OCI-LY3 (cell line): ENCODE results near the gene CIZ1.

Source experiments
- H2AFZ ChIP-seq: fragments of 200-600, 300-600 bp; shearing (Covaris generic); 2 replicates; pipeline ENCODE4 v1.6.0; 2014; ENCODE audit warnings: antibody characterized with exemption, low read depth, low read length
- H3K27ac ChIP-seq: fragments of 200-600, 300-600 bp; sonication (generic); 2 replicates; pipeline ENCODE4 v1.5.1; 2014; ENCODE audit warnings: mild to moderate bottlenecking, low read length, moderate library complexity, mixed read lengths
- H3K27me3 ChIP-seq: fragments of 200-600, 300-600 bp; sonication (generic); 2 replicates; pipeline ENCODE4 v1.6.1; 2014; ENCODE audit warnings: low read depth, low read length, mixed read lengths
- H3K36me3 ChIP-seq: fragments of 200-600, 300-600 bp; sonication (generic); replicated peaks from 2 replicates; pipeline ENCODE3; 2014; ENCODE audit warnings: low read depth, low read length, mixed read lengths
- H3K4me1 ChIP-seq: fragments of 300-600, 200-600 bp; sonication (generic); 2 replicates; pipeline ENCODE4 v1.6.1; 2014; ENCODE audit warnings: low read length, mixed read lengths
- H3K4me2 ChIP-seq: fragments of 200-600, 300-600 bp; sonication (generic); 2 replicates; pipeline ENCODE4 v1.6.1; 2014; ENCODE audit warnings: low read length, mixed read lengths
- H3K4me3 ChIP-seq: fragments of 300-600, 200-600 bp; sonication (generic); 2 replicates; pipeline ENCODE4 v1.5.1; 2014; ENCODE audit warnings: antibody characterized with exemption, mild to moderate bottlenecking, low read length, moderate library complexity
- H3K79me2 ChIP-seq: fragments of 300-600, 200-600 bp; shearing (Covaris generic); 2 replicates; pipeline ENCODE4 v1.6.1; 2014; ENCODE audit warnings: mild to moderate bottlenecking, low read length, mixed read lengths
- H3K9ac ChIP-seq: fragments of 300-600, 200-600 bp; shearing (Covaris generic); 2 replicates; pipeline ENCODE4 v1.6.0; 2014; ENCODE audit warnings: mild to moderate bottlenecking, low read length, moderate library complexity
- H3K9me3 ChIP-seq: fragments of 200-600, 300-600 bp; shearing (Covaris generic); 2 replicates; pipeline ENCODE4 v1.6.1; 2014; ENCODE audit warnings: low read length, mixed read lengths; ENCODE audit not compliant: insufficient read depth
- H4K20me1 ChIP-seq: fragments of 200-600, 300-600 bp; sonication (generic); 2 replicates; pipeline ENCODE4 v1.6.1; 2016; ENCODE audit warnings: low read length, mixed read lengths; ENCODE audit not compliant: insufficient read depth
- CTCF ChIP-seq: fragments of 200-600, 300-600 bp; sonication (generic); IDR thresholded peaks from 2 replicates; pipeline ENCODE4 v1.5.1; 2014; ENCODE audit warnings: antibody characterized with exemption, low read length, low read depth
- EZH2phosphoT487 ChIP-seq: fragments of 200-600 bp; shearing (Covaris generic); IDR thresholded peaks from 2 replicates; pipeline ENCODE4 v1.6.1; 2018; ENCODE audit warnings: antibody characterized with exemption, mixed run types, low read depth

The CIZ1 gene

GRCh38 chr9:128153060-128153946 is 38.1 kb downstream of the CIZ1 start:
- H3K36me3 ChIP-seq, result no peaks in the 10 kb centered on the region
- no peak overlapping the region for H3K9ac ChIP-seq
- no peak overlapping the region for H3K4me3 ChIP-seq
- H3K4me2 ChIP-seq, result no peak overlapping the region
- no peaks in the 10 kb centered on the region for H4K20me1 ChIP-seq
- peaks cover 5% of the 10 kb centered on the region; the same call in 1 of the 2 replicates for H3K4me1 ChIP-seq
- H3K27ac ChIP-seq, result no peak overlapping the region
- no peak for TF ChIP-seq CTCF
- no peak for TF ChIP-seq EZH2phosphoT487
- H3K9me3 ChIP-seq, result no peaks in the 10 kb centered on the region
- no peaks in the 10 kb centered on the region for H3K27me3 ChIP-seq
- H2AFZ ChIP-seq, result no peak overlapping the region
- no peaks in the 10 kb centered on the region for H3K79me2 ChIP-seq

- TF ChIP-seq CTCF (no peak), EZH2phosphoT487 (no peak)
- Histone ChIP-seq H3K4me1 (peaks cover 5% of the 10 kb centered on the region; the same call in 1 of the 2 replicates), H3K36me3 (no peaks in the 10 kb centered on the region), H3K27me3 (no peaks in the 10 kb centered on the region), H3K4me2 (no peak overlapping the region), H3K79me2 (no peaks in the 10 kb centered on the region), H3K9me3 (no peaks in the 10 kb centered on the region), H2AFZ (no peak overlapping the region), H3K4me3 (no peak overlapping the region), H3K27ac (no peak overlapping the region), H4K20me1 (no peaks in the 10 kb centered on the region), H3K9ac (no peak overlapping the region)
These were observed 39.0 kb downstream of the CIZ1 start for GRCh38 chr9:128152133-128153059.

GRCh38 chr9:128151309-128152132 is 39.9 kb downstream of the CIZ1 start:
- Histone ChIP-seq H3K4me3 (no peak overlapping the region), H3K9me3 (no peaks in the 10 kb centered on the region), H2AFZ (no peak overlapping the region), H3K4me1 (peaks cover 5% of the 10 kb centered on the region; the same call in 1 of the 2 replicates), H3K27ac (no peak overlapping the region), H3K79me2 (no peaks in the 10 kb centered on the region), H3K36me3 (no peaks in the 10 kb centered on the region), H3K9ac (no peak overlapping the region), H3K27me3 (no peaks in the 10 kb centered on the region), H4K20me1 (no peaks in the 10 kb centered on the region), H3K4me2 (no peak overlapping the region)
- TF ChIP-seq CTCF (no peak), EZH2phosphoT487 (no peak)
